ENCODE measurements around the gene TMCC1.

TMCC1 gene

GRCh38 chr3:129617381-129618185 lies 275.9 kb downstream of the TMCC1 start:
- TF ChIP-seq, protein P1, sequence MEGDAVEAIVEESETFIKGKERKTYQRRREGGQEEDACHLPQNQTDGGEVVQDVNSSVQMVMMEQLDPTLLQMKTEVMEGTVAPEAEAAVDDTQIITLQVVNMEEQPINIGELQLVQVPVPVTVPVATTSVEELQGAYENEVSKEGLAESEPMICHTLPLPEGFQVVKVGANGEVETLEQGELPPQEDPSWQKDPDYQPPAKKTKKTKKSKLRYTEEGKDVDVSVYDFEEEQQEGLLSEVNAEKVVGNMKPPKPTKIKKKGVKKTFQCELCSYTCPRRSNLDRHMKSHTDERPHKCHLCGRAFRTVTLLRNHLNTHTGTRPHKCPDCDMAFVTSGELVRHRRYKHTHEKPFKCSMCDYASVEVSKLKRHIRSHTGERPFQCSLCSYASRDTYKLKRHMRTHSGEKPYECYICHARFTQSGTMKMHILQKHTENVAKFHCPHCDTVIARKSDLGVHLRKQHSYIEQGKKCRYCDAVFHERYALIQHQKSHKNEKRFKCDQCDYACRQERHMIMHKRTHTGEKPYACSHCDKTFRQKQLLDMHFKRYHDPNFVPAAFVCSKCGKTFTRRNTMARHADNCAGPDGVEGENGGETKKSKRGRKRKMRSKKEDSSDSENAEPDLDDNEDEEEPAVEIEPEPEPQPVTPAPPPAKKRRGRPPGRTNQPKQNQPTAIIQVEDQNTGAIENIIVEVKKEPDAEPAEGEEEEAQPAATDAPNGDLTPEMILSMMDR (IDR thresholded peaks at IDR 0.05; ENCODE audit: low read depth, low read length) = no peak
- Histone ChIP-seq H3K9me3 (ENCODE audit: severe bottlenecking) (no peaks in the 10 kb centered on the region), H3K36me3 (no peaks in the 10 kb centered on the region), H3K27me3 (ENCODE audit: insufficient read depth, low read depth, severe bottlenecking) (no peaks in the 10 kb centered on the region), H3K27ac (no peak overlapping the region), H3K4me3 (ENCODE audit: low read depth, low read length) (no peak overlapping the region)
- no peak for DNase-seq

DNA sequence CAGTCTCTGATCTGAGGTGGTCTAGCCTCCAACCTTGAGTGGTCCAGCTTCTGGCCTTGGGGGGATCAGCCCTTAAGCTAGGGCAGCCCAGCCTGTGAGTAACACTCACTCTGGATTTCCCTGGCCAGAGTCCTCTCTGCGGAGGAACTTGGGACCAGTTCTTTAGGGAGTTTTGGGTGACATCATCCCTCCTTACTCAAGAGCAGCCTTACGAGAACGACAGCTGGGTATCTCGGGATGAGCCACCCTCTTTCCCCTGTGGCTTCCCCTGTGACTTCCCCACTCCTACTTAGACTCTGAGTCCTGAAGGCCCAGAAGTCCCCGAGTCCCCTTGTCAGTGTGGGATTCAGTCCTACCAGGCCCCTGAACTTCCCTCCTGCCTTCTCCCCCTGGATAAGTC lies 276.8 kb downstream of the TMCC1 start:
- H3K27ac ChIP-seq = no peak overlapping the region
- TF ChIP-seq, protein P1 (IDR thresholded peaks at IDR 0.05; ENCODE audit: low read depth, low read length) = no peak
- no peaks in the 10 kb centered on the region for H3K36me3 ChIP-seq
- H3K27me3 ChIP-seq (ENCODE audit: insufficient read depth, low read depth, severe bottlenecking) = no peaks in the 10 kb centered on the region
- no peaks in the 10 kb centered on the region for H3K9me3 ChIP-seq (ENCODE audit: severe bottlenecking)
- no peak overlapping the region for H3K4me3 ChIP-seq (ENCODE audit: low read depth, low read length)
- no peak for DNase-seq

DNA sequence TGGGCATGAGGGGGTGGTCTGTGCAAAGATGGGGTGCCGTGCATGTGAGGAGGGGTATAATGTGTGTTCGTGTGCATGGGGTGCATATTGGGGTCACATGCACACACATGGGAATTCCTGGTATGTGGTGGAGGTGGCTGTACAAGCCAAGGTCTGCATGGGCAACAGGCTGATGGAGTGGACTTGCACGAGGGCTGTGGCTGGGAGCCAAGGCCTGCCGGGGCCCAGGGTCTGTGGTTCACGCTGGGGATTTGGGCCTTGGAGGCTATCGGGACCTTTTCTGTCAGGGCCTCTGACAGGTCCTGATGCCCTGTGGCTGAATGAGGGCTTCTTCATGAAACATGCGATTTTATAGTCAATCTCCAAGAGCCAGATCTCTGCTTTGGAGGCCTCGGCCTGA lies 277.2 kb downstream of the TMCC1 start:
- DNase-seq = no peak
- H3K36me3 ChIP-seq = no peaks in the 10 kb centered on the region
- no peaks in the 10 kb centered on the region for H3K9me3 ChIP-seq (ENCODE audit: severe bottlenecking)
- H3K27me3 ChIP-seq (ENCODE audit: insufficient read depth, low read depth, severe bottlenecking) = no peaks in the 10 kb centered on the region
- no peak overlapping the region for H3K27ac ChIP-seq
- TF ChIP-seq, protein P1 (IDR thresholded peaks at IDR 0.05; ENCODE audit: low read depth, low read length) = no peak
- no peak overlapping the region for H3K4me3 ChIP-seq (ENCODE audit: low read depth, low read length)

DNA sequence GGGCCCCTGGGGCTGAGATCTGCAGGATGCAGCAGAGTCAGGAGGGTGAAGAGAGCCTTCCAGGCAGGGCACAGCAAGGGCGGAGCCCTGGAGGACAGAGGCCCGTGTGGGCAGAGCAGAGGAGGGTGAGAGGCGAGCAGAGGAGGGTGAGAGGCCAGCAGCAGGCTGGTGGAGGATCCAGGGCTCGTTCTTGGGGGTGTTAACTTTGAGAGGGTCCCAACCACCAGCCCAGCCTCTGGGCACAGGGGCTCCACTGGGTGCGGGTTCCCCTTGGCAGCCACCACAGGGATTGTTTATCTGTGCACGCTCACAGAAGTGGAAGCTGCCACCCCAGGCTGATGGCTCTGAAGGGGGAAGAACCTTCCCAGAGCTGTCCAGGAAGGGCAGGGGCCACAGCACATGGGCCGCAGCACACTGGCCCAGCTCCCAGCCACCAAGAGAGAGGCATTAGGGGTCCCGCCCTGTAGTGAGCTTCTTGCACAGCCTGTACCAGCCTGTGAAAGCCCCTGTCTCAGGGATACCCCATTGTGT lies 277.7 kb downstream of the TMCC1 start:
- Histone ChIP-seq H3K4me3 (ENCODE audit: low read depth, low read length) (no peak overlapping the region), H3K27me3 (ENCODE audit: insufficient read depth, low read depth, severe bottlenecking) (no peaks in the 10 kb centered on the region), H3K27ac (no peak overlapping the region), H3K9me3 (ENCODE audit: severe bottlenecking) (no peaks in the 10 kb centered on the region), H3K36me3 (no peaks in the 10 kb centered on the region)
- TF ChIP-seq, protein P1 (IDR thresholded peaks at IDR 0.05; ENCODE audit: low read depth, low read length) = no peak
- no peak for DNase-seq

GRCh38 chr3:129614927-129615363 lies 278.6 kb downstream of the TMCC1 start:
- DNase-seq = no peak
- H3K4me3 ChIP-seq (ENCODE audit: low read depth, low read length) = no peak overlapping the region
- TF ChIP-seq, protein P1 (IDR thresholded peaks at IDR 0.05; ENCODE audit: low read depth, low read length) = no peak
- H3K36me3 ChIP-seq = no peaks in the 10 kb centered on the region
- H3K9me3 ChIP-seq (ENCODE audit: severe bottlenecking) = no peaks in the 10 kb centered on the region
- no peaks in the 10 kb centered on the region for H3K27me3 ChIP-seq (ENCODE audit: insufficient read depth, low read depth, severe bottlenecking)
- H3K27ac ChIP-seq = no peak overlapping the region
